ENCODE results near the gene CLMN.
"Not testable (repeated sequence)": the region's sequence is repeated elsewhere in the genome, so short reads cannot be mapped to it uniquely, and the experiment has no call there.

Gene CLMN

DNA sequence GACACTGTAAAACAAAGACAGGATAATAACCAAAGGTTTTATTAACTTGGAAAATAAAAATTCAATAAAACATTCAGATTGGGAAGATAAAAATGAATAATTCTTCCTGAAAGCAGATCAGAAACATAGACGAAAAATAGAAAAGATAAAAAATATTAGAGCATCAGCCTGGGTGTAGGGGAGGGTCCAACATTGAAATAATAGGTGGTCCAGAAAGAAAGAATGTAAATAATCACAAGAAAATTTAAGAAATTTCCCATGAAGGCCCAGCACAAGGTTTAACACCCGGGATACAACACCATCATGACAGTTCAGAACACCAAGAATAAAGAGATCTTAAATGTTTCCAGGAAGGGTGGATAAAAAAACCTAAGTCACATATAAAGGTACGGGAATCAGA, 131.3 kb downstream of the CLMN start:
- no peak for FAIRE-seq

DNA sequence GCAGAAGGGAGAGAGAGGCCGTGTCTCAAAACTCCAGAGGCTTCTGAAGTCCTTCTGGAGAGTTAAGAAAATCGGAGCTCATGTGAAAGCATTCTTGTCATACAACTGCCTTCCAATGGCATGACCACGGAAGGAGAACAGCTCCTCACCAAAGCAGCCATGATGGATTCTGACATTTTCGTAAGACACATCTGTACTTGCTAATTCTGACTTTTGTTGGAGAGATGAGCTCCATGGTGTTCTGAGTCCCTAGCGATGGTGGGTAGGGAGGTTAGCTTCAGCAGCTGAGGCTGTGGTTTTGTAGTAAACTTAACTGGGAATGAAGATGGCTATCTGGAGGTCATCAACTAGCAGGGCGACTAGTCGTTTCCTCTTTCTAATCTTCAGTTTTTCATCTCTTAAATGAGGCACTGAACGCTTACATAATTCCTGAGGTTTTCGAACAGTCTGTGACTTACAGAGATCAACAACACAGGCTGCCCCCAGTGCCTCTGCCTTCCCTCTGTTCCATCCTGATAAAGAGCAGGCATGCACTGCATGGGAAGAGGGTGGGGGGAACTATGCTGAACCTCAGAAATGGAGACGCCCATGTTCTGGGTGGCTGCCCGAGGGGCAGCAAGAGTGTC, 133.8 kb downstream of the CLMN start:
- no peak for FAIRE-seq

DNA sequence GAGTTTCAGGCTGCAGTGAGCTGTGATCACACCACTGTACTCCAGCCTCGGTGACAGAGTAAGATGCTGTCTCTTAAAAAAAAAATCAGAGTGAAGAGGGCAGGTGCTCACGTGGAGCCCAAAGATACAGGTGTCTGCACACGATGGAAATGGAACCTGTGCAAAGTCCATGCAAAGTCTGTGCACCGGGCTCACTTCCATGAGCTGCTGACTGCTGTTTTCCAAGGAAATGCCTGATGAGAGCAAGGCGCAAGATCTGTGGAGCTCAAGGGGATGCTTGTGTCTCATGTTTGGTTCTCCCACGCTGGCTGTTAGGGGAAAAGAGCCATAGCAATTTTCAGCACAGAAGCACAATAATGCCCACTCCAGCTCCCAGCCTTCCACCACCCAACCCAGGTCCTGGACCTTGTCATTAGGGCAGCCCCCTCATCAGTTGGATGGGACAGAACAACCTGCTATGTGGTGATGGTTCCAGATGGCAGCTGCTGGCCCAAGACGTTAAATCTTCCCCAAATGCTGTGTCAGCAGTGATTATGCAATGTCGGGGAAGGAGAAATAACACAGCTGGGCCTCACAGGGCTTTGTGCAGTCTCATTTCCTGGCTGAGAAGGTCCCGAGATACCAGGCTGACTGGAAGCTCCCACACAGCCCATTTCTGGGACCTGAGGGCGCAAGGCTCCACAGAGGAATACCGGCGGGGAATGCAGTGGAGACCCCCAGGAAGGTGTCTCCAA, 134.5 kb downstream of the CLMN start:
- FAIRE-seq = no peak

DNA sequence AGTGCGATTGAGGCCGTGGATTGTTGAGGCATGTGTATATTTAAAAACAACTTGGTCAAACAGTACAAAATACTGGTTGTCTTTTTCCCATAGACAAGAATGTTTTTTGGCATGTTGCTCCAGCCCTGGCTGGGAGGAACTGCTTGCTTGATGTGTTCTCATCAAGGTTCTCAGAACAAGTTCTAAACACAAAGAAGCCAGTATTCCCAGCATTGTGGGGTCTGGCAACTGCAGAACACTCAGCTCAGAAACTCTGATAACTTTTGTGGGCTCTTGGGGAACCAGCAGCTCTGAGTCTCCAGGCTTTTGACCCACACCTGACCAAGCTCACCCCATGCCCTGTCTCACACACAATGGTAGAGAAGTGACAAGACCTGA, 135.3 kb downstream of the CLMN start:
- no peak for FAIRE-seq

DNA sequence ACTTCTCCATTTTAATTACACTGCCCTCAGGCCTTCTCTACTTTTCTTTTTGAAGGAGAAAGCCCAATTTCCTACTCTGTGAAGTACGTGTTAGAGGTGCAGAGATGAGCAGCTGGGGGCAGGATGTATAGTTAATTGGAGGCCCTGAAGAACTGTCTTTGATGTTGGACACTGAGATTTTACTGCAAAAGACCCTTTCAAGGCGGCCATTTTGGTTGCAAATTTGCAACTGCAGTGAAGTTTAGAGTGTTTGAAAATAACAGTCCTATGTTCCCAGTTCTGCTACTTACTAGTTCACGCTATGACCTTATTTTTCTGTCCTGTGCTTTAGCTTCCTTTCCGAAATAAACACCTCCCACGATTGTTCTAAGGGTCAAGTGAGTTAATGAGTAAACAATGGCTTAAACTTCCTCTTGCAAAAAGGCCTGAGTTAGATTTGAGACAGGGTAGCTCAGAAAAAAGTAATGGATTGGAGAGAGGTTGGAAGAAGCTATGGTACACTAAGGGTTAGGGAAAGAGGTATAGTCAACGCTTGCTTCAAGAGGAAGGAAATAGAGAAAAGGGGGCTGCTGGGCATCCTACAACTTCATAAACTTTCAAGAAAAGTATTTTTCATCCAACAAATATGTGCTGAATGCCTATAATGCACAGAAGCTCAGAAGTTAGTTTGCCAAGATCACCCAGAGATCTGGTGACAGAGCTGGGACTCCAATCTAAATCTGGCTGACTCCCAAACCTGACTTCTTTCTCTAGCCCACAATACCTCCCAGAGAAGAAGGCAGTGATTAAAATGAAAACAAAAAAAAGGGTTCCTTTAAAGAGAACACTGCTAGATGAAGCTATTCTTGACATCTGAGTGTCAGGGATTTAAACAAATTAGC, 135.9 kb downstream of the CLMN start:
- no peak for FAIRE-seq

DNA sequence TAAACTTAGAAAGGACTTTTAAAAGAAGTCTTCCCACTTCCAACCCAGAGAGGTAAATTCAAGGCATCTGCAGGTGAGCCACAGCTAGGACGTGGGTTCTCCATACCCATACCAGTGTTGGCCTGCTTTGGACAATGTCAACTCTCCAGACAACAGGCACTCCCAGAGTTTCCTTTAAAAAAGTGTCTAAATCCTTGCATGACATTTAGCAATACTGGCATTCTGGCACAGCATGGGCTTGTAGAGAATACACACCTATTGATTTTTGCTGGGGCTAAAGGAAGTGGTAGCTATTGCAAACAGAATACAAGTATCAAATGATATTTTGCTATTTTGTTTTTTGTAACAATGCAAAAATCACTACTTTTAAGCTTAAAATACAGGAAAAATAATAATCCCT, 136.6 kb downstream of the CLMN start:
- no peak for FAIRE-seq

DNA sequence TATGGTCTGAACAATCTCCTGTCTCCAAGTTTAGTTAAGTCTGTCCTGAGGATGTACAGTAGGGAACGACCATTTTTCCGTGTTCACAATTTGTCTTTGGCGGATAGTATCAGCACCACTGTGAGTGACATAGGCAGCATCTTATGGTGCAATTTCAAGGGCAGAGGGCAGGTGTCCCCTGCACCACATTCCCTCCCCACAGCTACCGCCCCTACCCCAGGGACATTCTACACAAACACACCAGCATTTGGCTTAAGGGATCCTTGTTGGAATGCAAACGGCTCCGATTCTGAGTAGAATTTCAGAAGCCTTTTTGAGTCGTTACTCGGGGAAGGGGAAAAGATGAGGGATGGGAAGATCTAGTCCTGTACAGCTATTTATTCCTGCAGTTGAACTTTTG, 137.3 kb downstream of the CLMN start:
- FAIRE-seq = no peak

DNA sequence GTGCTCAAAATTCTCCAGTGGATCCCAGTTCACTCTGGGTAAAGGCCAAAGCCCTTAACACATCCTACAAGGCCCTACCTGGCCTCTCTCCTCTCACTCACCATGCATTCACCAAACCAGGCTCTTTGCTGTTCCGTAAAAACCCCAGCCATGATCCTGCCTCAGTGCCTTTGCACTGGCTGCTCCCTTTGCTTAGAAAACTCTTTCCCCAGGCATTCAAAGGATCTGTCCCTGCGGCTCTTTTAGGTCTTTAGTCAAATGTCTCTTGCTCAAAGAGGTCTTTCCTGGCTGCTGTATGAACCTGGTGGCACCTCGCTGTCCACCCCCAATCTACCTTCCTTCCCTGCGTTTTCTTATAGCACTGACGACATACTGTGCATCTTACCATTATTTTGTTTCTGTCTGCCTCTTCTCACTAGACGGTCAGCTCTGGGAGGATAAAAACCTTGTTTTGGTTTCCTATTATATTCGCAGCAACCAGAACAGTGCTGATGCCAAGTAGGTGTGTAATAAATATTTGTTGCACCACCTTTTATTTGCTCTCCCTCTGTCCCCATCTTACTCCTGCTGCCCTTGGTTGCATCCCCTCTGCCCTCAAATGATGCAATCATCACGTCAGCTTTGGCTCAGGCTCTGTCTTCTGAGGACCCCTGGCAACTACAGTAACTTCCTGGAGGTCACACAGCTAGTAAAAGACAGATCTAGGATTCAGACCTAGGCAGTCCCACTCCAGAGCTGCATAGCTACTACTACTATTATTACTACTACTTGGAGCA, 138.6 kb downstream of the CLMN start:
- FAIRE-seq = no peak

DNA sequence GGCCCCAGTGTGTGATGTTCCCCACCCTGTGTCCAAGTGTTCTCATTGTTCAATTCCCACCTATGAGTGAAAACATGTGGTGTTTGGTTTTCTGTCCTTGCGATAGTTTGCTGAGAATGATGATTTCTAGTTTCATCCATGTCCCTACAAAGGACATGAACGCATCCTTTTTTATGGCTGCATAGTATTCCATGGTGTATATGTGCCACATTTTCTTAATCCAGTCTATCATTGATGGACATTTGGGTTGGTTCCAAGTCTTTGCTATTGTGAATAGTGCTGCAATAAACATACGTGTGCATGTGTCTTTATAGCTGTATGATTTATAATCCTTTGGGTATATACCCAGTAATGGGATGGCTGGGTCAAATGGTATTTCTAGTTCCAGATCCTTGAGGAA, 144.0 kb downstream of the CLMN start:
- FAIRE-seq = not testable (repeated sequence)

DNA sequence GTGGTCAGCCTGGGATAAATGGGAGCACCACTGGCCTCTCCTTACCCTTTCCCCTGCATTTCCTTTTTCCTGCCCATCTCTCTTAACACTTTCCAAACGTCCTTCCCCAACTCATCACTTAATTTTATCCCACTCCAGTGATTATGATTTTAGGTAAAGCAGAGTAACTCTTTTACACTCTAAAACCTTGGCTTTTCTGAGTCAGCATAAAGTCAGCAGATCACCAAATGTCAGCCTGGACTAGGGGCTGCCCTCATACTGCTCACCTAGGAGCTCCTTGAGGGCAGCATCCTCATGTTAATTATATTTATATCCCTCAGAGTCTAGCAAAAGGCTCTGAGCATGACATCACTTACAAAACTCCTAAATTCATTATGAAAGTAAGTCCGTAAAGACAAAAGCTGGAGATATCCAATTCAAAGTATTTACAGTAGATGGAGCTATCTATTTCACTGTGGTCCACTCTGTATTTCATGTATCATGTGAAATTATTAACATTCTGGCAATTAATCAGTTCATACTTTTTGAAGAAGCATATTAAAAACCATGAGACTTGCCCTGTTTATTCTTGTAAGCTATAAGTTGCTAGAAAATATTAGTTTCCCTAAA, 145.4 kb downstream of the CLMN start:
- no peak for FAIRE-seq

DNA sequence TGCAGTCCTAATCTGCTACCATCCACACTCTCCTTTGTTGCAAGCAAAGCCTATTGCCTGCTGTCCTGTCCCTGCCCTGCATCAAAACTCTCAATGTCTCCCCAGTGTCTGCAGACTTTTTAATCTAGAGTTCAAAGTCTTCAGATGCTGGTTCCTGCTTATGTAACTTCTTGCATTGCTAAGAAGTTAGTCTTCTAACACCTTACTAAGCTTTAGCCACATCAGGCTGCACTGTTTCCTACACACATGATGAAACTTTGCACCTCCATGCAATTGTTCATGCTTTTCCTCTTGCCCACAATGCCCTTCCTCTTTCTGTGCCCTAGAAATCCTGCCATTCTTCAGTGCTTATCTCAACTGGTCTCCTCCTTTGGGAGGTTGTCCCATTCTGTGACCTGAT, 146.2 kb downstream of the CLMN start:
- no peak for FAIRE-seq

DNA sequence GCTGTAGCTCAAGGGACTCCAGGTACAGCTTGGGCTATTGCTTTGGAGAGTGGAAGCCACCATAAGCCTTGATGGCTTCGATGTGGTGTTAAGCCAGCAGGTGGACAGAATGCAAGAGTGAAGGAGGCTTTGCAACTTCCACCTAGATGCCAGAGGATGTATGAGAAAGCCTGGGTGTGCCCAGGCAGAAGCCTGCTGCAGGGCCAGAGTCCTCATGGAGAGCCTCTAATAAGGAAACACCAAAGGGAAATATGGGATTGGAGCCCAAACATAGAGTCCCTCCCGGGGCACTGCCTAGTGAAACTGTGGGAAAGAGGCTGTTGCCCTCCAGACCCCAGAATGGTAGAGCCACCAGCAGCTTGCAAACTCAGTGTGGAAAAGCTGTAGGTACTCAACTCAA, 152.5 kb downstream of the CLMN start:
- FAIRE-seq = no peak

DNA sequence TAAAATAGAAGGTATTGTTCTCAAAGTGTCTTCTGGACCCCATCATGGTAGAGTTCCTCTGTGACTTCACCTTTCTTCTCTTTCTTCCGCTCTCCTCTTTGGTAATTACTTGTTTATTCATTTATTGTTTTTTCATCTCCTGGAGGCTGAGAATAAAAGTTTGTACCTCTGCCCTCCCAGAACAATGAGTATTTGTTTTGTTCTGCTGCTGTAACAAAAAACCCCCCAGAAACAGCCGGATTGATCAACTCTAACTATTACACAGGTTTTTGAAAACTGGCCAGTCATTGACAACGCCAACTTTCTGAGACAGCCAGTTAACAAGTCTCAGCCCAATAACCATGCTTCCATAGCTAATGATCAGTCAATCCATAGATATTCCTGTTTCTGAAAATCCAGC, 154.2 kb downstream of the CLMN start:
- no peak for FAIRE-seq

DNA sequence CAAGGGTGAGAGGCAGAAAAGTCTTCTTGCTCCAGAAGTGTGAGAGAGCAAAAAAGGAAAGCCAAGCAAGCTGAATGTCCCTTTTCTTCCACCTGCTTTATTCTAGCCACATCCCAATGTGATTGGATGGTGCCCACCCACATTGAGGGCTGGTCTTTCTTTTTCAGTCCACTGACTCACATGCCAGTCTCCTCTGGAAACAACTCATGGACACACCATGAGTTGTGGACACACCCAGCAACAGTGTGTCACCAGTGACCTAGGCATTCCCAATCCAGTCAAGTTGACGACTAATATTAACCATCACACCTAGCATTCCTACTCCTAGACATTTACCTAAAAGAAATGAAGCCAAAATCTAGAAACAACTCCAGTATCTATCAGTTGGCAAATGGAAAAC, 155.2 kb downstream of the CLMN start:
- FAIRE-seq = no peak

DNA sequence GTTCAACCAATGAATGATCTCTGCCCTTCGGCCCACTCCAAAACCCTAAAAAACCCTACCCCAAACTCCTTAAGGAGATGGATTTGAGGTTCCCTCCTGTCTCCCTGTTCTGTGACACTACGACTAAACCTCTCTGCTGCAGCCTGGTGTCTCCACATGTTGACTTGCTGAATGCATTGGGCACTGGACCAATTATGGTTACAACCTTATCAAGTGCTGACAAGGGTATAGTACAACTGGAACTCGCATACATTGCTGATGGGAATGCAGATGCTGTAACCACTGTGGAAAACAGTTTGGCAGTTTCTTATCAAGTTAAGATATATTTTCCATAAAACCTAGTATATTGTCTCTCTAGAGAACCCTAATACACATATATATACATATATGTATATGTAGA, 156.0 kb downstream of the CLMN start:
- FAIRE-seq = no peak

DNA sequence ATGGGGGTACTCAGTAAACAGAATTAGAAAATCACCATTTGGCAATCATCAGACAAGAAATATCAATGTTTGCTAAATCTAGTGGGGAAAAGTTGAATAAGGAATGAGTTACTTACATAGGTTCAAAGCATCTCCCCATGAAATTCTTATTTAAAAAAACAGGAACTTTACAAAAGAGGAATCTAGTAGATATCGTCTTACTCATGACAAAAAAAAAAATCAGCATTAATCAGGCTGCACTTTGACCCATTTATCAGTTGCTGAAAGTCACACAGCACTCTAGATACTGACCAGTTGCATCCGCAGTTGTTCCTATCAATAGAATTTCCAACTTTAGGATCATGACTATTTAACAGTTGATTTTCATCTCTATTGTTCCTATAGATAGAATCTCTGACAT, 156.6 kb downstream of the CLMN start:
- FAIRE-seq = no peak

DNA sequence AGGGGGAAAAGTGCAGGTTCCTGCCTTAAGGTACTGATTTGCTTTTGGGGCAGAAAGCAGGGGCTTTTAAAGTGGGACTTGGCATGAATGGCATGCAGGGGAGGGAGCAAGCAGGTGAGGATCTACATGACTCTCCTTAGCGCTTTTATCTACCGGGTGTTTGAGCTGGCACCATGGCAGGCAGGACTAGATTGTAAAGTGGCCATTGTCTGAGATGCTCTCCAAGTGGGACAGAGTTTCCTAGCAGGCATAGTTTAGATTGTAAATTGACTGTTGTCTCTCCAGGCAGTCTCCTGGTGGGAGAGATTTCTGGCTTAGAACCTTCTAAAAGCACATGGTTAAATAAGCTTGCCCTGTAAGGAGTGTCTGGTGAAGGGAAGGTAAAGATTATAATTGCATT, 157.1 kb downstream of the CLMN start:
- FAIRE-seq = no peak

DNA sequence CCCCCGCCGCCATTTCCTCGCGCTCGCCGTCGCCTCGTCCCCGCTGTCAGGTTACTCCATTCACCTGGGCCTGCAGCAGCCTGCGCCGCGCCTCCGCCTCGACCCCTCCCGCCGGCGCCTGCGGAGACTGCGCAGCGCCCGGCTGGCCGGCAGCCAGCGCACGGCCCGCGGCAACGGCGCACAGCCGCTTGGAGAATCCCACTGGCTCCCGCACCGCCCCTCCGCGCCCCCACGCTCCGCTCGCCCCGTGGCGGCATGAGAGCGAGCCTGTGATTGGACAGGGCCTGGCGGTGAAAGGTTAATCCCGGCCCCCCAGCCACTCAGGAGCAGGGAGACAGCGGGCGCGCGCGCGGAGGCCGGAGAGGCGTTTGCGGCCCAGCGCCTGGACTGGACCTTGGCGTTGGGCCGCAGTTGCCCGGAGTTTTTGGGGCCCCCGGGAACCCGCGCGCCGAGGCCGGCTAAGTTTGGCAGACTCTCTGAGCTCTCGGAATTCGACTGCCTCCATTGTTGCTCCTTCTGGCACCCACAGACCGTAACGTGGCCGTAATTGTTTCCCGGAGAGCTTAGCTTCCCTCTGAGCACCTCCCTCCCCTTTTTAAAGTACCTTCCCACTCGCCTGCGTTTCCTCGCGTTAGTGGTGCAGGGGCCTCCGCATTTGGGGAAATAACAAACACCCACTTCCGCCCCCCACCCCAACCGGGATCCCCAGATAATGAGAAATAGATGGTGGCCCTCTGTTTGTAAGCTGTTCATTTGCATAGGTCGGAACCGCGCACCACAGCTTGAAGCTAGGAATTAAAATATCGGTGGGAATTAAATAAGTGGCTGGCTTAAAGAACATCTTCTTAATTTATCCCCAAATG, 162.2 kb downstream of the CLMN start, which contains the start of gene DICER1:
DICER1 (minus strand) TSS at position 203 of the 863 bp plus-strand sequence. CDS start 24,071 bp downstream, outside the sequence.
- FAIRE-seq = no peak

DNA sequence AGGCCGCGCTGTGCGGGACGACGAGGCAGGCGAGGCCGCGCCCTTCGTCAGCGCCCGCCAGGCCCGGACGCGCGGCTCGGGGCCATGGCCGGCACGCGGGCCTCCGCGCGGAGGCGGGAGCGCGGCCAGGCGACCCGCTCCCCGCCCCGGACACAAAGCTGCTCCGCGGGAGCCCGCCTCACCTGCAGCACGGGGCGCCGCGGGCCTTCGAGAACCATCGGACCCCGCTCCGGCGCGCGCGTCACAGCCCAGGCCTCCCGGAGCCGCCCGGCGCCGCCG, 162.7 kb downstream of the CLMN start:
- no peak for FAIRE-seq

DNA sequence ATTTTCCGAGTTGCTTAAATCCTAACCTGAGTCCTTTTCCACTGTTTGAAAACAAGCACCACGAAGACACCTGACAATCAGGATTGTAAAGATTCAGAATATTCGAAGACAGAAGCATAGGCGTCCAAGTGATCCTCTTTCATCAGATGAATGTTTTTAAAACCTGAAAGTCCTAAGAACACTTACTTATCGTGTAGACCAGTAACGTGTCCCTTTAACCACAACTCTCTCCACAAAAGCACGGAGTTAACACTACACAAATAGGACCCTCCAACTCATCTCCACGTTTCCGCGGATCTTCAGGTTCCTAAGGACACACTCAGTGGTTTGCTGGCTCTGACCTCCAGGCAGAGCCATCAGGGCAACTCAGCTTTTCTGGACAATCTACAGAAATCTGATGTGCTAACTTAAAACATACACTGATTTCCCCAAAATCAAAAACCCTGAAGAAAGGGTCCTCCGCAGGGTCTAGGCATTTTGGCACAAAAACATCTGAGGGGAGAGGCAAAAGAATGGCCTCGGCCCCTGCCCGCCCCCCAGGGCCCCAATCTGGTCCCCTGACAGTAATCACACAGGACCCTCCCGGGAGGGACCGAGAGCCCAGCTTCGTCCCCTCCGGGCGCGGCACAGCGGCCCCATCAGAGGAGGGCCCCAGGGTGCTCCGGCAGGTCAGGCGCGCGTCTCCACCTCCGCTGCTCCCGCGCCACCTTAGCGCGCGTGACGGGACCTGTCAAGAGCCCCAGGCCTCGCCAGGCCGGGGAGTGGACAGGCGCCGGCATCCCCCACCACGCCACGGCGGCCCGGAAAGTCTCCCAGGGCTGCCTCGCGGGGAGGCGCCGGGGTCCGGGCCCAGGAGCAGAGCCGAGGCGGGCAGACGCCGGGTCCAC, 163.3 kb downstream of the CLMN start:
- no peak for FAIRE-seq

DNA sequence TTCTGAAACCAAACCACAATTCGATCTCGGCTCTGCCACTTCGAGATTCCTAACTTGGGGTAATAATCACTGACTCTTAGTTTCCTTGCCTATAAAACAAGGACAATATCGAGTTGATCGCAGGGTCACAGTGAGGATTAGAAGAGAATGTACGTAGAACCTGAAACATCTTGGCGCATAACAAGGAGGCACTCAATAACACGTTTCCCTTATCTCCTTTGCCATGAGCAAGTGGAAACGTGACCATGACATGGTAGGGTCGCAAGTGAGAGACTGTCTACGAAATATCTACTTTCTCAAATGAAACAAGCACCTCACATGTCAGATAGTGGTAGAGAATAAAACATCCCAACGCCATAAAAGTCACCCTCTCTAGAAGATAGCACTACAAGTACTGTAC, 164.7 kb downstream of the CLMN start:
- FAIRE-seq = no peak
